Lower leg skin (tissue), 4 donors: ENCODE results near the gene ABCG4. TPM values are rescaled to one million over a fixed set of nuclear protein-coding genes. Genes with fewer than 3 reads are reported as not detected.

Source experiments
- DNase-seq, 2 donors: peaks; one replicate each; pipeline ENCODE4 v3.0.0-alpha.2; 2019; ENCODE audit warnings: low spot score in 2 of 2
- H3K4me3 ChIP-seq: fragments of 200-600 bp; sonication (generic); 2 replicates; pipeline ENCODE4 v1.5.1; 2017; ENCODE audit warnings: mild to moderate bottlenecking, low read depth; ENCODE audit not compliant: poor library complexity, severe bottlenecking
- CTCF ChIP-seq, 3 donors: fragments of 450-650 bp; IDR thresholded peaks; one replicate each; pipeline ENCODE4 v1.5.1; 2016; ENCODE audit warnings: antibody characterized with exemption in 3 of 3, mild to moderate bottlenecking in 3 of 3, moderate library complexity in 2 of 3
- POLR2A ChIP-seq, 2 donors: fragments of 450-650 bp; IDR thresholded peaks; one replicate each; pipeline ENCODE4 v1.6.1; 2016 to 2017; ENCODE audit warnings: antibody characterized with exemption in 2 of 2, mild to moderate bottlenecking in 1 of 2, moderate library complexity in 1 of 2
- WGBS, 2 donors: methylation state at CpG; one replicate each; pipeline ENCODE4 v1.1.5; 2018; 5-methylcytosine and 5-hydroxymethylcytosine counted together
- intact Hi-C: fragments of 100-400 bp; cut with DNase I; formaldehyde crosslinking; loops from one replicate; pipeline ENCODE4 v1.15.0; 2023; ENCODE audit warnings: low total_unique reads
- total RNA-seq, 4 donors: library from RNA; depleted of rRNA; stranded (reverse); fragments of >200 nt; gene quantifications; one replicate each; pipeline ENCODE4 v1.1.0, GENCODE V29; 2016

ABCG4 gene
- total RNA-seq, 4 donors from 2014 or later: 0.52 to 1.1 (median 0.67) TPM

GRCh38 chr11:119109843-119110242, 39.0 kb upstream of the ABCG4 start:
- WGBS, 2 donors: 95 to 97% methylated on average over 3 of the region's 3 CpGs
- TF ChIP-seq CTCF (IDR thresholded peaks at IDR 0.05) (no peak), POLR2A (IDR thresholded peaks at IDR 0.05) (no peak)
- H3K4me3 ChIP-seq: no peak overlapping the region
- intact Hi-C loops: loop anchor here (2.0 kb wide), 1 partner anchor 57 kb away; no protein-coding TSS in a partner anchor
- no peak for DNase-seq

GRCh38 chr11:119110439-119110838, 38.4 kb upstream of the ABCG4 start:
- intact Hi-C loops: no loop called here
- no peak overlapping the region for H3K4me3 ChIP-seq
- TF ChIP-seq CTCF (IDR thresholded peaks at IDR 0.05) (no peak), POLR2A (IDR thresholded peaks at IDR 0.05) (no peak)
- no peak for DNase-seq
- WGBS, 2 donors: 82 to 87% methylated on average over 10 of the region's 10 CpGs

GRCh38 chr11:119111361-119111925, 37.4 kb upstream of the ABCG4 start:
- intact Hi-C loops: no loop called here
- no peak for DNase-seq
- TF ChIP-seq CTCF (IDR thresholded peaks at IDR 0.05) (no peak), POLR2A (IDR thresholded peaks at IDR 0.05) (no peak)
- 92 to 93% methylated on average over 11 of the region's 11 CpGs for WGBS, 2 donors
- no peak overlapping the region for H3K4me3 ChIP-seq

- intact Hi-C loops: no loop called here
- TF ChIP-seq CTCF (IDR thresholded peaks at IDR 0.05) (no peak), POLR2A (IDR thresholded peaks at IDR 0.05) (no peak)
- H3K4me3 ChIP-seq: no peak overlapping the region
- DNase-seq: no peak
- WGBS, 2 donors: 93 to 96% methylated on average over 10 to 11 of the region's 12 CpGs
Observed at GRCh38 chr11:119112314-119113020, 36.4 kb upstream of the ABCG4 start.

GRCh38 chr11:119113716-119114115, 35.1 kb upstream of the ABCG4 start:
- no peak for TF ChIP-seq CTCF (IDR thresholded peaks at IDR 0.05)
- TF ChIP-seq POLR2A (IDR thresholded peaks at IDR 0.05): no peak
- intact Hi-C loops: no loop called here
- 88 to 91% methylated on average over 8 to 9 of the region's 9 CpGs for WGBS, 2 donors
- H3K4me3 ChIP-seq: no peak overlapping the region
- no peak for DNase-seq
